A549 (cell line): ENCODE results near the gene CPSF2. TPM values are rescaled to one million over a fixed set of nuclear protein-coding genes. Genes with fewer than 3 reads are reported as not detected.

ENCODE experiments used
- ATAC-seq, 2 experiments: fragments of 200-7000 bp in 1 of 2; fragments of >200 bp in 1 of 2; cut with Nextera tagmentation in 1 of 2; cut with Tn5 transposase in 1 of 2; 3 replicates each; pipeline versions ENCODE4 v1.8.0 to v1.9.1; 2018 to 2020; ENCODE audit warnings: mild to moderate bottlenecking in 1 of 2, moderate library complexity in 1 of 2
- CTCF ChIA-PET: fragments of 300-600 bp; sonication (Branson Sonifier 250); formaldehyde crosslinking; extraction: SDS; loops from one replicate; lab custom pipeline; 2021; ENCODE audit warnings: antibody characterized with exemption, inconsistent platforms; lab: Yijun Ruan, JAX
- POLR2A ChIA-PET: fragments of 350-600 bp; formaldehyde crosslinking; extraction: SDS; loops from one replicate; lab custom pipeline; 2021; ENCODE audit warnings: antibody characterized with exemption, inconsistent platforms; lab: Yijun Ruan, JAX
- DNase-seq, 2 experiments: peaks; one replicate each; pipeline versions ENCODE4 v3.0.0 to v3.0.0-alpha.2; 2011 to 2016; ENCODE audit warnings: low read depth in 1 of 2, low spot score in 1 of 2
- FAIRE-seq: peaks from 2 replicates; lab custom pipeline; 2011; peaks lifted over from hg19 to GRCh38; lab: Jason Lieb, UNC
- H3K27ac ChIP-seq, 2 experiments: fragments of >200 bp; sonication (Bioruptor Twin); formaldehyde crosslinking; 3 replicates each; pipeline ENCODE4 v1.5.1; 2016 to 2017
- H3K4me1 ChIP-seq: fragments of >200 bp; sonication (Bioruptor Twin); formaldehyde crosslinking; 3 replicates; pipeline ENCODE4 v1.6.1; 2016
- H3K4me2 ChIP-seq: fragments of >200 bp; sonication (Bioruptor Twin); formaldehyde crosslinking; 3 replicates; pipeline ENCODE4 v1.6.1; 2016
- H3K4me3 ChIP-seq: fragments of >200 bp; sonication (Bioruptor Twin); formaldehyde crosslinking; 3 replicates; pipeline ENCODE4 v1.5.1; 2016
- H3K9me3 ChIP-seq: fragments of >200 bp; sonication (Bioruptor Twin); formaldehyde crosslinking; 3 replicates; pipeline ENCODE4 v1.6.1; 2016
- BHLHE40 ChIP-seq: IDR thresholded peaks from 2 replicates; pipeline ENCODE4 v1.6.1; 2012; ENCODE audit warnings: low read depth, low read length, inconsistent platforms
- EHMT2 ChIP-seq: fragments of 200-600 bp; sonication (generic); IDR thresholded peaks from 2 replicates; pipeline ENCODE4 v1.6.1; 2016; ENCODE audit warnings: antibody characterized with exemption, low read depth, mild to moderate bottlenecking, moderate library complexity
- EP300 ChIP-seq, 2 experiments: fragments of >200 bp; sonication (Bioruptor Twin); formaldehyde crosslinking; IDR thresholded peaks; 2 replicates in 1 of 2; 3 replicates in 1 of 2; pipeline ENCODE4 v1.6.1; 2016 to 2017
- ESRRA ChIP-seq: fragments of 150-350 bp; IDR thresholded peaks from 2 replicates; pipeline ENCODE4 v1.6.1; 2014; ENCODE audit warnings: mild to moderate bottlenecking, low read length, borderline replicate concordance
- FOSB ChIP-seq: fragments of 250-450 bp; sonication (Bioruptor Pico); IDR thresholded peaks from 2 replicates; pipeline ENCODE4 v1.5.0; 2020; ENCODE audit warnings: mild to moderate bottlenecking, moderate library complexity
- FOSL2 ChIP-seq, 2 experiments: fragments of 450-650 bp in 1 of 2; fragments of >200 bp in 1 of 2; sonication (Bioruptor Twin) in 1 of 2; formaldehyde crosslinking; IDR thresholded peaks; 2 replicates each; pipeline versions ENCODE4 v1.5.0 to v1.6.1; 2016 to 2020; ENCODE audit warnings: mild to moderate bottlenecking in 1 of 2, moderate library complexity in 1 of 2
- GATA3 ChIP-seq: IDR thresholded peaks from 2 replicates; pipeline ENCODE4 v1.6.1; 2012; ENCODE audit warnings: borderline replicate concordance
- HEYL ChIP-seq: fragments of 250-450 bp; sonication (Bioruptor Pico); IDR thresholded peaks from 2 replicates; pipeline ENCODE4 v1.8.0; 2021; ENCODE audit warnings: mild to moderate bottlenecking, moderate library complexity
- JUNB ChIP-seq: fragments of >200 bp; sonication (Bioruptor Twin); formaldehyde crosslinking; IDR thresholded peaks from 2 replicates; pipeline ENCODE4 v1.6.1; 2016
- KDM5A ChIP-seq: fragments of 200-600 bp; sonication (generic); IDR thresholded peaks from 2 replicates; pipeline ENCODE4 v1.6.1; 2016; ENCODE audit warnings: antibody characterized with exemption, mild to moderate bottlenecking
- PHF8 ChIP-seq: fragments of 200-600 bp; sonication (generic); IDR thresholded peaks from 2 replicates; pipeline ENCODE4 v1.6.1; 2016; ENCODE audit warnings: low read depth, mild to moderate bottlenecking, antibody characterized with exemption, moderate library complexity, borderline replicate concordance
- POLR2A ChIP-seq: IDR thresholded peaks from 2 replicates; pipeline ENCODE4 v1.6.1; 2012; ENCODE audit warnings: mild to moderate bottlenecking, low read length
- RAD21 ChIP-seq, 2 experiments: fragments of >200 bp in 1 of 2; sonication (Bioruptor Twin) in 1 of 2; formaldehyde crosslinking in 1 of 2; IDR thresholded peaks in 1 of 2; conservative IDR thresholded peaks in 1 of 2; 2 replicates in 1 of 2; 3 replicates in 1 of 2; pipeline ENCODE4 v1.6.1; 2012 to 2018; ENCODE audit warnings: inconsistent platforms in 1 of 2
- RNF2 ChIP-seq: fragments of 200-600 bp; sonication (generic); IDR thresholded peaks from 2 replicates; pipeline ENCODE4 v1.6.1; 2016; ENCODE audit warnings: low read depth, mild to moderate bottlenecking, antibody characterized with exemption, moderate library complexity, borderline replicate concordance
- ZNF302 ChIP-seq: fragments of 250-450 bp; sonication (Bioruptor Pico); IDR thresholded peaks from 2 replicates; pipeline ENCODE4 v1.9.0; 2021; ENCODE audit warnings: inconsistent platforms, mild to moderate bottlenecking, moderate library complexity
- WGBS: methylation state at CpG from one replicate; pipeline ENCODE4 v1.1.6; 2017; ENCODE audit errors: missing lambda C conversion rate; 5-methylcytosine and 5-hydroxymethylcytosine counted together
- polyA plus RNA-seq, 4 experiments: library from polyadenylated mRNA; depleted of rRNA in 3 of 4; stranded (reverse); fragments of >200 nt; fragmentation: RNase III in 1 of 4; extraction: RNeasy Plus Mini Kit Qiagen cat#74134 plus additional on column Dnase treatment in 1 of 4; gene quantifications; 2 replicates in 3 of 4; 3 replicates in 1 of 4; pipeline ENCODE4 v1.2.3, GENCODE V29; 2011 to 2017
- TF ChIP-seq, protein P1 (sequence below): IDR thresholded peaks from 2 replicates; pipeline ENCODE4 v1.6.1; 2012
- TF ChIP-seq, protein P2 (sequence below): IDR thresholded peaks from 2 replicates; pipeline ENCODE4 v1.6.1; 2012; ENCODE audit warnings: low read depth, borderline replicate concordance
- TF ChIP-seq, protein P3 (sequence below): fragments of 200-600 bp; sonication (generic); IDR thresholded peaks from 2 replicates; pipeline ENCODE4 v1.6.1; 2016; ENCODE audit warnings: antibody characterized with exemption, mild to moderate bottlenecking, moderate library complexity
- TF ChIP-seq, protein P4 (sequence below): fragments of 150-350 bp; IDR thresholded peaks from 2 replicates; pipeline ENCODE4 v1.6.1; 2014; ENCODE audit warnings: low read depth, mild to moderate bottlenecking, low read length
- TF ChIP-seq, protein P5 (sequence below): fragments of 250-450 bp; sonication (Bioruptor Pico); IDR thresholded peaks from 2 replicates; pipeline ENCODE4 v1.5.0; 2020; ENCODE audit warnings: low read depth, mild to moderate bottlenecking, moderate library complexity

Gene CPSF2
- polyA plus RNA-seq, 2 of the 4 experiments (the other 2 are of a cell fraction), result 57.3 to 75.3 TPM

DNA sequence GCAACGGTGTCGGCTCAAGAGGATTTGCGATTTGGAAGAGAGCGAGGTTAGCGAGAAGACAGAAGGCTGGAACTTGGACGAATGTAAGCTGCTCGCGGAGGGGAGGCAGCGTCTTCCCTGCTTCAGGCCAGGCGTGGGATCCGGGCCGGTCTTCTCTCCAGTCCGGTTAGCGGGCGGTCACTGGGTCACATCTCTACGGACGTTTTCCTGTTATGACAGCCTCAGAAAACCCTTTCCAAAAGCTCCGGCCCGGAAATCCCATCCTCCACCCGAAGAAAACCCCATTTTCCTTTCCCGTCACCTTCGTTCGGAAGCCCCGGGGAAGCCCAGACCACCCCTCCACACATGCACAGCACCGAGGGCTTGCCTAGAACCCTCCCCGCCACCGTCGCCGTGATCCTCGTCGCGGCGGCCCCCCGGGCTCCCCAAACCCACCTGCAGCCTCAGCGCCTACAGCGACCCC lies 531 bp upstream of the CPSF2 start:
- peak in 1 of 2 experiments; percentile 31 for DNase-seq
- no peak for TF ChIP-seq RAD21 (conservative IDR thresholded peaks at IDR 0.05 in 1 of 2, IDR thresholded peaks at IDR 0.05 in 1 of 2)
- peak; percentile 53 for TF ChIP-seq POLR2A
- TF ChIP-seq PHF8, result peak; percentile 31; the same call in 1 of the 2 replicates
- TF ChIP-seq, all 56 proteins: peak for 2
- CTCF ChIA-PET, result interaction anchor here (0.7 to 10.3 kb wide), 5 partner anchors 14 to 570 kb away, joined by 4 to 99 read pairs (median 4); partner anchors contain the start of gene ATXN3
- FAIRE-seq (no peak), ATAC-seq (peak; percentile 71 to 80)
- peak overlapping the region; percentile 97 to 98 for H3K27ac ChIP-seq
- H3K4me2 ChIP-seq, result peak overlapping the region; percentile 91
- H3K4me1 ChIP-seq, result peaks cover 14% of the 10 kb centered on the region; the same call in 2 of the 3 replicates
- 2% methylated on average over 28 of the region's 36 CpGs for WGBS
- H3K9me3 ChIP-seq, result no peaks in the 10 kb centered on the region
- H3K4me3 ChIP-seq, result peak overlapping the region; percentile 94
- POLR2A ChIA-PET, result interaction anchor here (0.9 to 5.2 kb wide), 8 partner anchors 9 to 627 kb away, joined by 3 to 60 read pairs (median 3); partner anchors contain the start of genes ATXN3, LGMN and TRIP11

DNA sequence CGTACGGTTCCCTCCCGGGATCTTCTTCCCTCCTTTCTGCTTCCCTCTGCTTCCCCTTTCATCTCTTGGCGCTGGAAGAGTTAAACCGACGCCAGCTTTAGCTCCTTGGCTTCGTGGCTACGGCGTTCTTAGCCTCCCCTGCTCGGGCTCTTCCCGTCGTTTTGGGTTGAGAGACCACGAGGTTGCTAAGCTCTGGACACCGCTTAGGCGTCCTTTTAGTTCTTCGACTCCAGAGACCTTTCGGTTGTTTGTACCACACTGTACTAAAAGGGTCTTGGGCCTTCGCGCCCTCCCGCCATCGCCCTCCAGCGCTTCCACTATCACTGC lies 545 bp downstream of the CPSF2 start:
- FAIRE-seq, result no peak
- CTCF ChIA-PET, result interaction anchor here (0.6 to 10.3 kb wide), 6 partner anchors 12 to 569 kb away, joined by 3 to 99 read pairs (median 4); partner anchors contain the start of gene ATXN3
- peak overlapping the region; percentile 94 for H3K4me3 ChIP-seq
- peak; percentile 10 to 18 for DNase-seq
- POLR2A ChIA-PET, result interaction anchor here (0.6 to 5.2 kb wide), 6 partner anchors 11 to 672 kb away, joined by 3 to 60 read pairs (median 4); partner anchors contain the start of genes ATXN3, GOLGA5 and TRIP11
- 1% methylated on average over 22 of the region's 22 CpGs for whole genome bisulfite sequencing
- no peaks in the 10 kb centered on the region for H3K9me3 ChIP-seq
- ATAC-seq, result peak; percentile 40 to 51
- H3K4me1 ChIP-seq, result peaks cover 14% of the 10 kb centered on the region; the same call in 2 of the 3 replicates
- TF ChIP-seq PHF8 (0 out of 2 replicates have a peak, but pooled peaks have one; percentile 29), EHMT2 (no peak)
- TF ChIP-seq, protein P1, sequence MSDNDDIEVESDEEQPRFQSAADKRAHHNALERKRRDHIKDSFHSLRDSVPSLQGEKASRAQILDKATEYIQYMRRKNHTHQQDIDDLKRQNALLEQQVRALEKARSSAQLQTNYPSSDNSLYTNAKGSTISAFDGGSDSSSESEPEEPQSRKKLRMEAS, result 0 out of 2 replicates have a peak, but pooled peaks have one; percentile 8
- H3K27ac ChIP-seq, result peak overlapping the region; percentile 97 to 98
- peak overlapping the region; percentile 91 for H3K4me2 ChIP-seq

DNA sequence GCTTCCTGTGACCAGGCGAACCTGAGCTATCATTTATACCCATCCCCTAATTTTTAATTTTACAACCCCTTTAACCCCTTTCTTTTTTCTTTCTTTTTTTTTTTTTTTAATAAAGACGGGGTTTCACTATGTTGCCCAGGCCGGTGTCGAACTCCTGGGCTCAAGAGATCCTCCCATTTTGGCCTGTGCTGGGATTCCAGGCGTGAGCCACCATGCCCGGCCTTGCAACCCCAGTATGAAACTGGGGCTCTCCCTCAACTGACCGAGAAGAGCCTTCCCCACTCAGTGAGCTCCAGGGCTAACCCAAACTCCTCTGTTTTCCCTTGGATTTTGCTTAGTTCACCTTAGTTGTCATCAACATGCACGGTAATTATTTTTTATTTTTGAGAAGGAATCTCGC lies 992 bp downstream of the CPSF2 start:
- peak overlapping the region; percentile 91 for H3K4me2 ChIP-seq
- H3K9me3 ChIP-seq, result no peaks in the 10 kb centered on the region
- DNase-seq, result no peak
- peak overlapping the region; percentile 97 to 98 for H3K27ac ChIP-seq
- WGBS, result 22% methylated on average over 9 of the region's 9 CpGs
- no peak for TF ChIP-seq KDM5A
- TF ChIP-seq GATA3, result no peak
- TF ChIP-seq, protein P2, sequence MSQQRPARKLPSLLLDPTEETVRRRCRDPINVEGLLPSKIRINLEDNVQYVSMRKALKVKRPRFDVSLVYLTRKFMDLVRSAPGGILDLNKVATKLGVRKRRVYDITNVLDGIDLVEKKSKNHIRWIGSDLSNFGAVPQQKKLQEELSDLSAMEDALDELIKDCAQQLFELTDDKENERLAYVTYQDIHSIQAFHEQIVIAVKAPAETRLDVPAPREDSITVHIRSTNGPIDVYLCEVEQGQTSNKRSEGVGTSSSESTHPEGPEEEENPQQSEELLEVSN, result no peak
- no peak for TF ChIP-seq FOSL2 (IDR thresholded peaks at IDR 0.05)
- TF ChIP-seq FOSL2 (CRISPR knock-in tag; IDR thresholded peaks at IDR 0.05), result no peak
- FAIRE-seq, result no peak
- ATAC-seq, result peak in 1 of 2 experiments; percentile 20; a peak in 1 of 6 replicates
- peak overlapping the region; percentile 94 for H3K4me3 ChIP-seq
- CTCF ChIA-PET, result interaction anchor here (0.7 to 10.3 kb wide), 5 partner anchors 12 to 568 kb away, joined by 3 to 99 read pairs (median 4); partner anchors contain the start of gene ATXN3
- H3K4me1 ChIP-seq, result peaks cover 14% of the 10 kb centered on the region; the same call in 2 of the 3 replicates
- POLR2A ChIA-PET, result interaction anchor here (0.6 to 5.2 kb wide), 4 partner anchors 12 to 1017 kb away, joined by 3 to 60 read pairs (median 4); partner anchors contain the start of genes ATXN3 and GOLGA5

DNA sequence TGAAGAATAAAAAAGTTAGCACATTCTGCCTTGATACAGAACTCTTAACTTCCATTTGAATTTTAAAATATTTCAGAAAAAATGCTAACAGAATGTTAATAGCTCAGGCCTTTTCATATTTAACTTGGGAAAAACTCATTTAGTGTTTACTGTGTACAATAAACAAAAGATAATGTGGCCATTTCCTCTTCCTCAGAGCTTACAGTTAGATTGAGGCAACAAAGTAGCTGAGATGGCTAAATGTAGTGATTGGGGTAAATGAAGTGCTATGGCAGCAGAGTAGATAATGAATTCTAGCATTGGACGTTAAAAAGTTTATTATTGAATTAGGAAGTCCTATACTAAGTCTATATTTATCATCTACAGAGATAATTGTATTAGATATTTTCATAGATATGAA lies 12.7 kb downstream of the CPSF2 start:
- no peak overlapping the region for H3K4me2 ChIP-seq
- 71% methylated on average over 1 of the region's 1 CpG for WGBS
- no peak for FAIRE-seq
- H3K4me1 ChIP-seq, result no peaks in the 10 kb centered on the region
- POLR2A ChIA-PET, result interaction anchor here (1.4 kb wide), 1 partner anchor 13 kb away, joined by 3 read pairs; the partner anchor contains the start of genes CPSF2 and NDUFB1
- CTCF ChIA-PET, result interaction anchor here (0.5 to 4.7 kb wide), 20 partner anchors 9 to 646 kb away, joined by 3 to 32 read pairs (median 6); partner anchors contain the start of genes ATXN3, CPSF2 and NDUFB1
- no peak overlapping the region for H3K27ac ChIP-seq
- no peak for DNase-seq
- no peaks in the 10 kb centered on the region for H3K9me3 ChIP-seq
- no peak for ATAC-seq
- no peak overlapping the region for H3K4me3 ChIP-seq
- TF ChIP-seq BHLHE40, result no peak
- TF ChIP-seq HEYL (CRISPR knock-in tag), result no peak
- TF ChIP-seq, protein P3, sequence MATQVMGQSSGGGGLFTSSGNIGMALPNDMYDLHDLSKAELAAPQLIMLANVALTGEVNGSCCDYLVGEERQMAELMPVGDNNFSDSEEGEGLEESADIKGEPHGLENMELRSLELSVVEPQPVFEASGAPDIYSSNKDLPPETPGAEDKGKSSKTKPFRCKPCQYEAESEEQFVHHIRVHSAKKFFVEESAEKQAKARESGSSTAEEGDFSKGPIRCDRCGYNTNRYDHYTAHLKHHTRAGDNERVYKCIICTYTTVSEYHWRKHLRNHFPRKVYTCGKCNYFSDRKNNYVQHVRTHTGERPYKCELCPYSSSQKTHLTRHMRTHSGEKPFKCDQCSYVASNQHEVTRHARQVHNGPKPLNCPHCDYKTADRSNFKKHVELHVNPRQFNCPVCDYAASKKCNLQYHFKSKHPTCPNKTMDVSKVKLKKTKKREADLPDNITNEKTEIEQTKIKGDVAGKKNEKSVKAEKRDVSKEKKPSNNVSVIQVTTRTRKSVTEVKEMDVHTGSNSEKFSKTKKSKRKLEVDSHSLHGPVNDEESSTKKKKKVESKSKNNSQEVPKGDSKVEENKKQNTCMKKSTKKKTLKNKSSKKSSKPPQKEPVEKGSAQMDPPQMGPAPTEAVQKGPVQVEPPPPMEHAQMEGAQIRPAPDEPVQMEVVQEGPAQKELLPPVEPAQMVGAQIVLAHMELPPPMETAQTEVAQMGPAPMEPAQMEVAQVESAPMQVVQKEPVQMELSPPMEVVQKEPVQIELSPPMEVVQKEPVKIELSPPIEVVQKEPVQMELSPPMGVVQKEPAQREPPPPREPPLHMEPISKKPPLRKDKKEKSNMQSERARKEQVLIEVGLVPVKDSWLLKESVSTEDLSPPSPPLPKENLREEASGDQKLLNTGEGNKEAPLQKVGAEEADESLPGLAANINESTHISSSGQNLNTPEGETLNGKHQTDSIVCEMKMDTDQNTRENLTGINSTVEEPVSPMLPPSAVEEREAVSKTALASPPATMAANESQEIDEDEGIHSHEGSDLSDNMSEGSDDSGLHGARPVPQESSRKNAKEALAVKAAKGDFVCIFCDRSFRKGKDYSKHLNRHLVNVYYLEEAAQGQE, result no peak
- TF ChIP-seq, protein P4, sequence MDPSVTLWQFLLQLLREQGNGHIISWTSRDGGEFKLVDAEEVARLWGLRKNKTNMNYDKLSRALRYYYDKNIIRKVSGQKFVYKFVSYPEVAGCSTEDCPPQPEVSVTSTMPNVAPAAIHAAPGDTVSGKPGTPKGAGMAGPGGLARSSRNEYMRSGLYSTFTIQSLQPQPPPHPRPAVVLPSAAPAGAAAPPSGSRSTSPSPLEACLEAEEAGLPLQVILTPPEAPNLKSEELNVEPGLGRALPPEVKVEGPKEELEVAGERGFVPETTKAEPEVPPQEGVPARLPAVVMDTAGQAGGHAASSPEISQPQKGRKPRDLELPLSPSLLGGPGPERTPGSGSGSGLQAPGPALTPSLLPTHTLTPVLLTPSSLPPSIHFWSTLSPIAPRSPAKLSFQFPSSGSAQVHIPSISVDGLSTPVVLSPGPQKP, result no peak
- TF ChIP-seq, protein P1, result no peak
- no peak for TF ChIP-seq RNF2
- no peak for TF ChIP-seq ZNF302 (CRISPR knock-in tag)
- no peak for TF ChIP-seq FOSB (CRISPR knock-in tag)
- TF ChIP-seq, protein P5, sequence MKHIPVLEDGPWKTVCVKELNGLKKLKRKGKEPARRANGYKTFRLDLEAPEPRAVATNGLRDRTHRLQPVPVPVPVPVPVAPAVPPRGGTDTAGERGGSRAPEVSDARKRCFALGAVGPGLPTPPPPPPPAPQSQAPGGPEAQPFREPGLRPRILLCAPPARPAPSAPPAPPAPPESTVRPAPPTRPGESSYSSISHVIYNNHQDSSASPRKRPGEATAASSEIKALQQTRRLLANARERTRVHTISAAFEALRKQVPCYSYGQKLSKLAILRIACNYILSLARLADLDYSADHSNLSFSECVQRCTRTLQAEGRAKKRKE (CRISPR knock-in tag), result no peak
- TF ChIP-seq ESRRA, result no peak
- no peak for TF ChIP-seq EP300 (IDR thresholded peaks at IDR 0.05)
- no peak for TF ChIP-seq GATA3
- no peak for TF ChIP-seq JUNB
